Rectal smooth muscle tissue (tissue), 1 donor: ENCODE results near the gene SSX2IP.

Source experiments
- H3K27ac ChIP-seq: one replicate; pipeline ENCODE4 v1.7.0; 2013; ENCODE audit warnings: low read depth, low read length, inconsistent platforms
- H3K27me3 ChIP-seq: one replicate; pipeline ENCODE4 v1.7.0; 2013; ENCODE audit warnings: low read length; ENCODE audit not compliant: control insufficient read depth, insufficient read depth
- H3K36me3 ChIP-seq: one replicate; pipeline ENCODE4 v1.7.0; 2013; ENCODE audit warnings: low read length; ENCODE audit not compliant: control insufficient read depth, insufficient read depth
- H3K4me1 ChIP-seq: one replicate; pipeline ENCODE4 v1.7.0; 2013; ENCODE audit warnings: low read length; ENCODE audit not compliant: control insufficient read depth, insufficient read depth
- H3K4me3 ChIP-seq: one replicate; pipeline ENCODE4 v1.7.0; 2013; ENCODE audit warnings: low read length
- H3K9ac ChIP-seq: one replicate; pipeline ENCODE4 v1.7.0; 2013; ENCODE audit warnings: low read length

SSX2IP gene

DNA sequence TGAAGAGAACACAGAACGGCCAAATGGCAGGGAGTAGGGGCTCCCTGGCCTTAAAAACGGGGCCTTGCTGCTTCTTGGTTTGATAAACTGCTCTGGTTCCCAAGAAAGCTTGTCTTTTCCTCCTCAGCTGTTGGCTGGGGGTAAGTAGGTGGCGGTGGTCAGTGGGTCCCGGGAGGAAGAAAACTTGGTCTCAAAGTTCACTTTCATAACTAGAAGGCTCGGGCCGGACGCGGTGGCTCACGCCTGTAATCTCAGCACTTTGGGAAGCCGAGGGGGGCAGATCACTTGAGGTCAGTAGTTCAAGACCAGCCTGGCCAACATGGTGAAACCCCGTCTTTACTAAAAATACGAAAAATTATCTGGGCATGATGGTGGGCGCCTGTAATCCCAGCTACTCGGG is 68.7 kb downstream of the SSX2IP start:
- H3K4me1 ChIP-seq = peaks cover 9% of the 10 kb centered on the region
- H3K27me3 ChIP-seq = no peaks in the 10 kb centered on the region
- no peak overlapping the region for H3K27ac ChIP-seq
- no peak overlapping the region for H3K4me3 ChIP-seq
- H3K36me3 ChIP-seq = no peaks in the 10 kb centered on the region
- H3K9ac ChIP-seq = no peak overlapping the region

DNA sequence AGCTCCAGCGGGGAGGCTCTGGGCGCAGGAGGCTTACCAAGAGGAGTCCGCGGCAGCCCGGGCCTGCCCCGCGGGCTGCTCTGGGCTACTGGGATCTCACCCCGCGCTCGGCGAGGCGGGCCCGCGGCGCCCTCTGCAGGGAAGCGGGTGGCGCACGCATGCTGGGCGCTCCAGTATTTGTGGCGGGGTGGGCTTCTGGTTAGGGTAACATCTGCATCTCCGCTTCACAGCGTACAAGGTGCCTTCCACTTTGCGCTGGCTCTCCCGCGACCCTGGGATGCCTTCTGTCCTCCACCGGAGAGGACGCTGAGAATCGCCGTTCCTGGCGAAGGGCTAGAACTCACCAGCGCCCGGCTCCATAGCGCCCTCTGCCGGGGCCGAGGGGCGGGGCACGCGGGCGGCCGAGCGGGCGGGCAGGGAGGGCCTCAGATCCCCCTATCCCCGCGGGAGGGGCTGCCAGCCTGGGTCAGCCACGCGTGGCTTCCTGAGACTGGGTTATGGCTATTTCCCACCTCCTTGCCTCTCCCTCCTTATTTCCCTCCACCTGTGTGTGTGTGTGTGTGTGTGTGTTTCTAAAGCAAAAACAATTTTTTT is 69.4 kb downstream of the SSX2IP start:
- H3K9ac ChIP-seq = peak overlapping the region; percentile 80
- peaks cover 9% of the 10 kb centered on the region for H3K4me1 ChIP-seq
- H3K4me3 ChIP-seq = peak overlapping the region; percentile 92
- H3K27me3 ChIP-seq = no peaks in the 10 kb centered on the region
- no peaks in the 10 kb centered on the region for H3K36me3 ChIP-seq
- H3K27ac ChIP-seq = peak overlapping the region; percentile 78

DNA sequence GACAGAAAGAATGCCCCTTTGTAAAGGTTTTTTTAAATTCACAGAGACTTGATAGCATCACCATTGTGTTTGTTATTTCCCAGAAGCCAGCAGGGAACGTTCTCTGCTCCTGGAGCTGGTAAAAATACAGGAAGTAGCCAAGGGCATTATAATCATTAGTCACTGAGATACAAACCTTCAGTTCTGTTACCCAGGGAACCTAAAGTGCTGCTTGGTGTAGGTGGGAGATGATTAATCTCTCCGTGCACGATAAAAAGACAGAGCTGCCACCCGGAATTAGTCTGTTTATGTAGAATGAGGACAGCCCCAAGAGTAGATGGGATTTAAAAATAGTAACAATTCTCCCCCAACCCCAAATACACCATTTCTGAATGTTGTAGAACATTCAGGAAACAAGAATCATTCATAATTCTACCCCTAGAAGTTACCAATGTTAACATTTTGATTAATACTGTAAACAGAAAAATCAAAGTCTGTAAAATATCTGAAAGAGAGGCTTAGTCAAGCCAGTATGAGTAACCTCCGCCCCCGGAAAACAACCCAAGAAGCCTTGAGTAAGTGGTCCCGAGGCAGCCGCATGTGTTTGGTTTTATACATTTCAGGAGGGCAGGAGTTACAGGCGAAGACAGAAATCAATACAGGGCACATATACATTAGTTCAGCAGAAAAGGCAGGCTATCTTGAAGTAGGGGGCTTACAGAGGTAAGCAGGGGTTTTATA is 70.7 kb downstream of the SSX2IP start:
- no peak overlapping the region for H3K9ac ChIP-seq
- H3K27me3 ChIP-seq = no peaks in the 10 kb centered on the region
- H3K36me3 ChIP-seq = no peaks in the 10 kb centered on the region
- no peak overlapping the region for H3K4me3 ChIP-seq
- peak overlapping the region; percentile 76 for H3K27ac ChIP-seq
- H3K4me1 ChIP-seq = peaks cover 9% of the 10 kb centered on the region

DNA sequence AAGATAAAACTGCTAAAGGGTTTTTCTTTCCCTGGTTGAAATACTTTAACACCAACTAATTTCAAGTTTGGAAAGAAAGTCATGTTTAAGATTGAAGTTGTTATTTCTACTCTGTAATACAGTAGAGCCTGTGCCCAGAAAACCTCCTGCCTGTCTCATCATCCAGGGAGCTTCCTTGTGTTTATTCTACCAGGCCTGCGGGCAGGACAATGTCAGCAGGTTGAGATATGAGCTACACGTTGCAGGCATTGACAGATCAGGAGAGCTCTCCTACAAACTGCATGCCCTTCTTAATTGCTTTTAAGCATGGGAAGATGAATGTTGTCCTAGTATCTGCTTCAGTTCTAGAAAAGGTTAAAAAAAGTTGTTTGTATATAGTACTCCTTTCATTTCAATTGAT is 72.9 kb downstream of the SSX2IP start:
- Histone ChIP-seq H3K27me3 (no peaks in the 10 kb centered on the region), H3K4me1 (peaks cover 9% of the 10 kb centered on the region), H3K4me3 (no peak overlapping the region), H3K27ac (peak overlapping the region; percentile 49), H3K36me3 (no peaks in the 10 kb centered on the region), H3K9ac (no peak overlapping the region)

DNA sequence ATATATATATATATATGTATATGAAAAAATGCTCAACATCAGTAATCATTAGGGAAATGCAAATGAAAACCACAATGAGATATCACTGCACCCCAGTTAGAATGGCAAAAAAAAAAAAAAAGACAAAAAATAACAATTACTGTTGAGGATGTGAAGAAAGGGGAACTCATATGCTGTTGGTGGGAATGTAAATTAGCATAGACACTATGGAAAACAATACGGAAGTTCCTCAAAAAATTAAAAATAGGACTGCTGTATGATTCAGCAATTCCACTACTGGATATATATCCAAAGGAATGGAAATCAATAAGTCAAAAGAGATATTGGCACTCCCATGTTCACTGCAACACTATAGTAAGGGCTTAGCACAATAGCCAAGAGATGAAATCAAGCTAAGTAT is 74.5 kb downstream of the SSX2IP start:
- H3K4me3 ChIP-seq = no peak overlapping the region
- H3K36me3 ChIP-seq = no peaks in the 10 kb centered on the region
- H3K27me3 ChIP-seq = no peaks in the 10 kb centered on the region
- peaks cover 9% of the 10 kb centered on the region for H3K4me1 ChIP-seq
- no peak overlapping the region for H3K27ac ChIP-seq
- no peak overlapping the region for H3K9ac ChIP-seq

DNA sequence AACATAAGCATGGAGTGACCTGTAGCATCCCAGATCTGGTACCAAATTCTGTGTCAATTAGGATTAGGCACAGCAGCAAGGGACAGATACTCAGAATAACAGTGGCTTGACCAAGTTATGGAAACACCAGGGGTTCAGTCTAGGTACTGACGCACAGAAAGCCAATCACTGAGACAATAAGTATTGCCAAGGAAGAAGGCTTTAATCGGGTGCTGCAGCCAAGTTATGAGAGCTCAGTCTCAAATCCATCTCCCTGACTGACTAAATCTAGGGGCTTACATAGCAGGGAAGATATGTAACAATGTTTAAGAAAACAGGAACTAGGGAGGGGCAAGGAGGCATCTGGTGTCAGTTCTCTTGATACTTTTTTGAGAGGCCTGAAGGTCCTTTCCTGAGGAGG is 76.4 kb downstream of the SSX2IP start:
- H3K27ac ChIP-seq = no peak overlapping the region
- no peaks in the 10 kb centered on the region for H3K36me3 ChIP-seq
- no peak overlapping the region for H3K4me3 ChIP-seq
- peaks cover 3% of the 10 kb centered on the region for H3K4me1 ChIP-seq
- H3K9ac ChIP-seq = no peak overlapping the region
- no peaks in the 10 kb centered on the region for H3K27me3 ChIP-seq

DNA sequence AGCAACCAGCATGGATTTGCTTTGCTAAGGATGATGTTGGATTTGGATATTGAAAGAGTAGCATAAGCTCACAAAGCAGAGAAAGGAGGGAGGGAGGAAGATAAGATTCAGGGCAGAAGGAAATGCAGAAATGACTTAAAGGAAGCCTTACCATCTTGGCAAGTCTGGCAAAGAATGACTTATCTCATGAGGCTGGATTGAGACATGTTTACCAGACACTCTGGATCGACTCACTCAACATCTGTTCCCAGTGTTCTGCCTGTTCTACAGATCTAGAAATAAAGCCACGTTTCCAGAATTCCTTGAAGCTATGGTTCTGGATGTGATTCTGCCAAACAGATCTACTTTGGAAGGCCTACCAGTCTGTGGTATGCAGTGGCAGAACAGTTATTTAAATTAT is 77.2 kb downstream of the SSX2IP start:
- Histone ChIP-seq H3K36me3 (no peaks in the 10 kb centered on the region), H3K4me1 (peaks cover 3% of the 10 kb centered on the region), H3K27me3 (no peaks in the 10 kb centered on the region), H3K27ac (no peak overlapping the region), H3K9ac (no peak overlapping the region), H3K4me3 (no peak overlapping the region)

DNA sequence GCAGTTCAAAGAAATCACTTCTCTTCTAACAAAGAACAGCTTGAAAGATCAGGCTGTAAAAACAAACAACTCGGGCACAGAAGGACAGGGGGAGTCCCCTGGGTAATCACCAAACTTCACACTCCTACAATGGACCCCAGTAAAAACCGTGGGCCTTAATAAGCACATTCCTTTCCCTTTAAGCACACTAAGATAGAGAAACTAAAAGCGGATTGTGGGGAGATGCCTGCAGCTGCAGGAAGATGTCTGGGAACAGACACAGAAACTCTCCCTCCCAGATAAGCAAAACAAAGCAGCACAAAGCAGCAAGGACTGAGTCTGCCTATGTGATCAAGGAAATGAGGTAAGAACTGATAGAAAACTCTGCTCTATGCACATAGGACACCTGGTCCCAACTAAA is 78.5 kb downstream of the SSX2IP start:
- Histone ChIP-seq H3K27me3 (no peaks in the 10 kb centered on the region), H3K4me1 (peaks cover 1% of the 10 kb centered on the region), H3K27ac (no peak overlapping the region), H3K9ac (no peak overlapping the region), H3K4me3 (no peak overlapping the region), H3K36me3 (no peaks in the 10 kb centered on the region)

DNA sequence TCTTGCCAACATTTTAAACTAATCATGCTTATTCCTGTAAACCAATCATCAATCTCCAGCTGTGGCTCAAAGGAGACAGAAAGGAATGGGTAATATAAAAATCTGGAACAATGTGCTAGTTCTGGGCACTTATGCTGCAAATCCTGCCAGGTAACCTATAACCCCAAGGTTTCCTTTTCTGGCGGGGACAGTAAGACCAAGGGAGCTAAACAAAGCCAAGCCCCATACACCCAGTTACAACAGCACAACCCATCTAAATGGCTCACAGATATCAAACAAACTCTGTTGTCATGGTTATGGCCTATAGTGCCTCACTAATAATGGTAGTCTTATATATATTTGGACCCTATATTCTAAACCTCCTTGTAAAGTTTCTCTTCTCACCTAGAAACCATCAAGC is 79.2 kb downstream of the SSX2IP start:
- no peak overlapping the region for H3K27ac ChIP-seq

DNA sequence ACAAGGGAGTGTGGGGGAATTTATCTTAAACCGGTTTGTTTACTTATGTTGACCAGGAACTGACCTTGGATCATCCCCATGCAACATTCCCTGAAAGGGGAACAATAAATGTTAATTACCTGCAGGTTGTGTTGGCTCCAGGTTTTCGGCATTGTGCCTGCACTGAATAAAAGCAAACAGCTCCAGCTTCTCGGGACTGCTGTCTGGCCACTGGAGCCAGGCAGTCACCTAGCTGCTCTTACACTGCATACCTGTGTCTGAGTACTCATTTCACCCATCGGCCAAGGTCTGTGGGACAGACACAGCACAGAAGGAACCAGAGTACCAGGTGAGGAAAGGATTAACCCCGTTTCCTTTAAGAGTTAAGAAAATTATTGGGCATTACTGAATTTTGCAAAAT is 83.3 kb downstream of the SSX2IP start:
- H3K27me3 ChIP-seq = no peaks in the 10 kb centered on the region
- H3K9ac ChIP-seq = no peak overlapping the region
- no peak overlapping the region for H3K4me3 ChIP-seq
- no peaks in the 10 kb centered on the region for H3K36me3 ChIP-seq
- H3K27ac ChIP-seq = no peak overlapping the region
- peaks cover 9% of the 10 kb centered on the region for H3K4me1 ChIP-seq

More for the DNA sequence above, 79.2 kb downstream of the SSX2IP start:
- H3K9ac ChIP-seq = no peak overlapping the region
- H3K4me1 ChIP-seq = no peaks in the 10 kb centered on the region
- H3K27me3 ChIP-seq = no peaks in the 10 kb centered on the region
- H3K4me3 ChIP-seq = no peak overlapping the region
- H3K36me3 ChIP-seq = no peaks in the 10 kb centered on the region

DNA sequence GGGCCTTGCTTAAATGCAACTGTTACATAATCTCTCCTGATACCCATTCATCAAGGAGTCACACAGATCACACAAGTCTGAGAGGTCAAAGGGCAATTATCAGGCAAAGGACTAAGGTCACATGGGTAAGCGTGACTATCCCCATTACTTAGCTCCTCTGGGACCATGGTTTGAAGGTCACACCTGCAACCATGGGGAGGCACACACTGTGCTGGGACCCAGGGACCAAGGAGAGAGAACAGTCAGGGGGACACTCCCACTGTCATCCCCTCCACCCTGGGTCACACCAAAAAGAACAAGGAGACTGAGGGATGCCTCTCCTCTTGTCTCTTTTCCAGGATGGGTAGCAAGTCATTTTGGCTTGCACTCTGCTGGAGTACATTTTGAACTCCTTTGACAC is 85.1 kb downstream of the SSX2IP start:
- Histone ChIP-seq H3K27me3 (no peaks in the 10 kb centered on the region), H3K27ac (peak overlapping the region; percentile 1), H3K4me1 (peaks cover 9% of the 10 kb centered on the region), H3K4me3 (no peak overlapping the region), H3K36me3 (no peaks in the 10 kb centered on the region), H3K9ac (no peak overlapping the region)

DNA sequence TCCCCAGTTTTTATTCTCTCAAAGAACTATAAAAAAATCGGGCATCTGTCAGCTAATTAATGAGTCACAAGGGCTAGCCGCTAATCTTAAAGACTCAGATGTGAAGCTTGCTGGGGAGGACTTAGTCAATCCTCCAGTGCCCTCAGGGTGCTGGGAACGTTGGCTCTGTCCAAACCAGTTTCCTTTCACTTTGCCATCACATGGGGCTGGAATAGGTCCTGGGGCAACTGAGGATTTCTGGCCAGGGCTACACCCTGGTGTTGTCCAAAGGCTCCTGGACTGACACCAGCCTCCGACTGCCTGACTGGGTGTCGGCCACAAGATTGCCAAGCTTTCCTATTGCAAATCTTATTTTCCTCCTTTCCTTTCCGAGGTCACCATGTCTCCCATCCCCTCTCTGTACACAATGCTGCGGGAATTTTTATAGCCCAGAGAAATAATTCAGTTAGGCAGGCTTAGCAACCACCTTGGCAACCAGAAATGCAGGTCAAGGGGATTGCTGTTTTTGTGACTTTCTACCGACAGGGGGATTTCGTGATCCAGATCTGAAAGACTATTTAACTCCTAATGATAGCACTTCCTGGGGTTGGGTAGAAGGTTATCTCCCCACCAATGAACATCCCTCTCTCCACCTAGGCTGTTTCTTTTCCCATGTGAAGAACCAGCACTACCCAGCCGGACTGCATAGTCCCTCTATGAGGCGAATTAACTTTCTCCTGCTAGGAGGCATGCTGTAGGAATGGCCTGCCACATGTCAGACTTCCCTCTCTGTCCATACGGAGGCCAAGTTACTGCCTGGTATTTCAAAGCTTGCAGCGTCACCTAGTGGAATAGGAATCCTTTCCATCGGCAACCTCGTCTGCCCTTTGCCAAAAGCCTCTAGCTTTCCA is 86.1 kb downstream of the SSX2IP start:
- Histone ChIP-seq H3K36me3 (no peaks in the 10 kb centered on the region), H3K27me3 (no peaks in the 10 kb centered on the region), H3K4me3 (peak overlapping the region; percentile 42), H3K9ac (no peak overlapping the region), H3K4me1 (peaks cover 11% of the 10 kb centered on the region), H3K27ac (peak overlapping the region; percentile 81)
